A549 (cell line): ENCODE data around the gene TDP1. TPM values are rescaled to one million over a fixed set of nuclear protein-coding genes. Genes with fewer than 3 reads are reported as not detected.

Source experiments
- ATAC-seq, 2 experiments: fragments of 200-7000 bp in 1 of 2; fragments of >200 bp in 1 of 2; cut with Nextera tagmentation in 1 of 2; cut with Tn5 transposase in 1 of 2; 3 replicates each; pipeline versions ENCODE4 v1.8.0 to v1.9.1; 2018 to 2020; ENCODE audit warnings: mild to moderate bottlenecking in 1 of 2, moderate library complexity in 1 of 2
- CTCF ChIA-PET: fragments of 300-600 bp; sonication (Branson Sonifier 250); formaldehyde crosslinking; extraction: SDS; loops from one replicate; lab custom pipeline; 2021; ENCODE audit warnings: antibody characterized with exemption, inconsistent platforms; lab: Yijun Ruan, JAX
- POLR2A ChIA-PET: fragments of 350-600 bp; formaldehyde crosslinking; extraction: SDS; loops from one replicate; lab custom pipeline; 2021; ENCODE audit warnings: antibody characterized with exemption, inconsistent platforms; lab: Yijun Ruan, JAX
- DNase-seq, 2 experiments: peaks; one replicate each; pipeline versions ENCODE4 v3.0.0 to v3.0.0-alpha.2; 2011 to 2016; ENCODE audit warnings: low read depth in 1 of 2, low spot score in 1 of 2
- FAIRE-seq: peaks from 2 replicates; lab custom pipeline; 2011; peaks lifted over from hg19 to GRCh38; lab: Jason Lieb, UNC
- H3K27ac ChIP-seq, 2 experiments: fragments of >200 bp; sonication (Bioruptor Twin); formaldehyde crosslinking; 3 replicates each; pipeline ENCODE4 v1.5.1; 2016 to 2017
- H3K4me1 ChIP-seq: fragments of >200 bp; sonication (Bioruptor Twin); formaldehyde crosslinking; 3 replicates; pipeline ENCODE4 v1.6.1; 2016
- H3K4me2 ChIP-seq: fragments of >200 bp; sonication (Bioruptor Twin); formaldehyde crosslinking; 3 replicates; pipeline ENCODE4 v1.6.1; 2016
- H3K4me3 ChIP-seq: fragments of >200 bp; sonication (Bioruptor Twin); formaldehyde crosslinking; 3 replicates; pipeline ENCODE4 v1.5.1; 2016
- H3K9me3 ChIP-seq: fragments of >200 bp; sonication (Bioruptor Twin); formaldehyde crosslinking; 3 replicates; pipeline ENCODE4 v1.6.1; 2016
- ATOH8 ChIP-seq: fragments of 250-450 bp; sonication (Bioruptor Pico); IDR thresholded peaks from 2 replicates; pipeline ENCODE4 v1.5.0; 2020; ENCODE audit warnings: low read depth, mild to moderate bottlenecking, moderate library complexity
- CBX8 ChIP-seq: fragments of 200-600 bp; sonication (generic); IDR thresholded peaks from 2 replicates; pipeline ENCODE4 v1.6.1; 2016
- CEBPB ChIP-seq, 2 experiments: fragments of >200 bp in 1 of 2; sonication (Bioruptor Twin) in 1 of 2; formaldehyde crosslinking in 1 of 2; IDR thresholded peaks; 2 replicates each; pipeline ENCODE4 v1.6.1; 2012 to 2016
- CTCF ChIP-seq: fragments of >200 bp; sonication (Bioruptor Twin); formaldehyde crosslinking; IDR thresholded peaks from 3 replicates; pipeline ENCODE4 v1.5.1; 2016
- E2F6 ChIP-seq: IDR thresholded peaks from 2 replicates; pipeline ENCODE4 v1.6.1; 2012; ENCODE audit warnings: low read depth, borderline replicate concordance
- HEYL ChIP-seq: fragments of 250-450 bp; sonication (Bioruptor Pico); IDR thresholded peaks from 2 replicates; pipeline ENCODE4 v1.8.0; 2021; ENCODE audit warnings: mild to moderate bottlenecking, moderate library complexity
- HOXA7 ChIP-seq: fragments of 250-450 bp; sonication (Bioruptor Pico); IDR thresholded peaks from 2 replicates; pipeline ENCODE4 v1.5.0; 2020; ENCODE audit warnings: mild to moderate bottlenecking, moderate library complexity
- PHF8 ChIP-seq: fragments of 200-600 bp; sonication (generic); IDR thresholded peaks from 2 replicates; pipeline ENCODE4 v1.6.1; 2016; ENCODE audit warnings: low read depth, mild to moderate bottlenecking, antibody characterized with exemption, moderate library complexity, borderline replicate concordance
- POLR2AphosphoS2 ChIP-seq: conservative IDR thresholded peaks from 2 replicates; pipeline ENCODE4 v1.6.1; 2012; ENCODE audit warnings: low read length, improper control_type of control experiment, inconsistent platforms
- RAD21 ChIP-seq, 2 experiments: fragments of >200 bp in 1 of 2; sonication (Bioruptor Twin) in 1 of 2; formaldehyde crosslinking in 1 of 2; IDR thresholded peaks in 1 of 2; conservative IDR thresholded peaks in 1 of 2; 2 replicates in 1 of 2; 3 replicates in 1 of 2; pipeline ENCODE4 v1.6.1; 2012 to 2018; ENCODE audit warnings: inconsistent platforms in 1 of 2
- REST ChIP-seq: fragments of 200-600 bp; sonication (generic); IDR thresholded peaks from 2 replicates; pipeline ENCODE4 v1.6.1; 2016; ENCODE audit warnings: antibody characterized with exemption, mild to moderate bottlenecking, moderate library complexity
- RFX5 ChIP-seq: fragments of 450-650 bp; IDR thresholded peaks from 2 replicates; pipeline ENCODE4 v1.7.1; 2014; ENCODE audit warnings: antibody characterized with exemption, mild to moderate bottlenecking, moderate library complexity
- SMC3 ChIP-seq: fragments of >200 bp; sonication (Bioruptor Twin); formaldehyde crosslinking; IDR thresholded peaks from 3 replicates; pipeline ENCODE4 v1.6.1; 2018; ENCODE audit warnings: inconsistent platforms
- SREBF2 ChIP-seq: fragments of 450-650 bp; IDR thresholded peaks from 2 replicates; pipeline ENCODE4 v1.6.1; 2014; ENCODE audit warnings: mild to moderate bottlenecking, moderate library complexity
- WGBS: methylation state at CpG from one replicate; pipeline ENCODE4 v1.1.6; 2017; ENCODE audit errors: missing lambda C conversion rate; 5-methylcytosine and 5-hydroxymethylcytosine counted together
- polyA plus RNA-seq, 4 experiments: library from polyadenylated mRNA; depleted of rRNA in 3 of 4; stranded (reverse); fragments of >200 nt; fragmentation: RNase III in 1 of 4; extraction: RNeasy Plus Mini Kit Qiagen cat#74134 plus additional on column Dnase treatment in 1 of 4; gene quantifications; 2 replicates in 3 of 4; 3 replicates in 1 of 4; pipeline ENCODE4 v1.2.3, GENCODE V29; 2011 to 2017

TDP1 gene
- polyA plus RNA-seq, 2 of the 4 experiments (the other 2 are of a cell fraction), result 15.2 to 21.6 TPM

GRCh38 chr14:90060312-90060964 lies 104.7 kb downstream of the TDP1 start:
- CTCF ChIA-PET, result interaction anchor here (0.6 to 1.8 kb wide), 13 partner anchors 11 to 1031 kb away, joined by 3 to 16 read pairs (median 3); partner anchors contain the start of gene EFCAB11
- POLR2A ChIA-PET, result no interaction called here
- peak overlapping the region; percentile 54 for H3K4me3 ChIP-seq
- peaks cover 13% of the 10 kb centered on the region; the same call in 1 of the 3 replicates for H3K4me1 ChIP-seq
- TF ChIP-seq SMC3 (peak; percentile 48; the same call in 2 of the 3 replicates), E2F6 (peak; percentile 46; the same call in 1 of the 2 replicates), RFX5 (no peak), RAD21 (conservative IDR thresholded peaks at IDR 0.05 in 1 of 2, IDR thresholded peaks at IDR 0.05 in 1 of 2) (peak; percentile 28 to 60; a peak in 4 of 5 replicates), CTCF (peak; percentile 52)
- H3K27ac ChIP-seq, result peak overlapping the region in 1 of 2 experiments; percentile 38; a peak in 1 of 6 replicates
- DNase-seq (peak; percentile 48 to 64), FAIRE-seq (no peak), ATAC-seq (peak; percentile 84 to 88)
- peaks cover 6% of the 10 kb centered on the region; the same call in 1 of the 3 replicates for H3K9me3 ChIP-seq
- peak overlapping the region; percentile 89 for H3K4me2 ChIP-seq
- WGBS, result 53% methylated on average over 24 of the region's 80 CpGs

GRCh38 chr14:90060965-90061684 lies 105.4 kb downstream of the TDP1 start:
- Histone ChIP-seq H3K4me2 (peak overlapping the region; percentile 89), H3K27ac (0 out of 6 replicates have a peak overlapping the region, but pooled peaks of 1 of the 2 experiments have one; percentile 15), H3K9me3 (peaks cover 6% of the 10 kb centered on the region; the same call in 1 of the 3 replicates), H3K4me3 (peak overlapping the region; percentile 54), H3K4me1 (peaks cover 13% of the 10 kb centered on the region; the same call in 1 of the 3 replicates)
- POLR2A ChIA-PET, result no interaction called here
- ATAC-seq, result peak; percentile 9 to 35; a peak in 4 of 6 replicates
- CTCF ChIA-PET, result interaction anchor here (0.6 to 4.9 kb wide), 7 partner anchors 9 to 107 kb away, joined by 3 to 23 read pairs (median 3); partner anchors contain the start of gene EFCAB11
- no peak for TF ChIP-seq HOXA7 (CRISPR knock-in tag)
- no peak for DNase-seq
- WGBS, result 40% methylated on average over 32 of the region's 60 CpGs
- FAIRE-seq, result no peak

- no peak for TF ChIP-seq E2F6
- Histone ChIP-seq H3K9me3 (peaks cover 6% of the 10 kb centered on the region; the same call in 1 of the 3 replicates), H3K4me3 (peak within 1 kb of the TSS; percentile 54), H3K27ac (0 out of 6 replicates have a peak within 1 kb of the TSS, but pooled peaks of 1 of the 2 experiments have one; percentile 15), H3K4me2 (peak within 1 kb of the TSS; percentile 89), H3K4me1 (peaks cover 13% of the 10 kb centered on the region; the same call in 1 of the 3 replicates)
- no peak for FAIRE-seq
- peak in 1 of 2 experiments; percentile 7 for DNase-seq
- POLR2A ChIA-PET, result no interaction called here
- peak; percentile 11 to 23; a peak in 2 of 6 replicates for ATAC-seq
- WGBS, result 3% methylated on average over 21 of the region's 52 CpGs
- CTCF ChIA-PET, result interaction anchor here (0.9 to 4.9 kb wide), 4 partner anchors 9 to 89 kb away, joined by 3 to 23 read pairs (median 4); no protein-coding TSS in a partner anchor
Observed at GRCh38 chr14:90061685-90062126, 106.0 kb downstream of the TDP1 start, which contains the start of gene KCNK13. Gene KCNK13, plus strand, starts transcription at chr14:90061994. Its CDS starts 212 bp downstream, at chr14:90062206.

GRCh38 chr14:90062127-90062794 lies 106.5 kb downstream of the TDP1 start:
- FAIRE-seq (no peak), DNase-seq (peak in 1 of 2 experiments; percentile 14), ATAC-seq (peak; percentile 19 to 37; a peak in 3 of 6 replicates)
- WGBS, result 21% methylated on average over 32 of the region's 63 CpGs
- ChIA-PET POLR2A (no interaction called here), CTCF (interaction anchor here (0.9 to 4.9 kb wide), 5 partner anchors 10 to 174 kb away, joined by 3 to 23 read pairs (median 4); no protein-coding TSS in a partner anchor)
- Histone ChIP-seq H3K9me3 (peaks cover 6% of the 10 kb centered on the region; the same call in 1 of the 3 replicates), H3K4me1 (peaks cover 13% of the 10 kb centered on the region; the same call in 1 of the 3 replicates), H3K4me2 (peak overlapping the region; percentile 89), H3K27ac (no peak overlapping the region), H3K4me3 (peak overlapping the region; percentile 54)
- TF ChIP-seq PHF8 (no peak), CEBPB (IDR thresholded peaks at IDR 0.05) (no peak), HOXA7 (CRISPR knock-in tag) (no peak), REST (no peak), CBX8 (no peak), SREBF2 (no peak), HEYL (no peak), ATOH8 (CRISPR knock-in tag) (no peak), POLR2AphosphoS2 (no peak)
